Measurements from ENCODE around the gene PPP4R2.

PPP4R2 gene

GRCh38 chr3:73071952-73072351, 75.3 kb downstream of the PPP4R2 start:
- no peak for DNase-seq

DNA sequence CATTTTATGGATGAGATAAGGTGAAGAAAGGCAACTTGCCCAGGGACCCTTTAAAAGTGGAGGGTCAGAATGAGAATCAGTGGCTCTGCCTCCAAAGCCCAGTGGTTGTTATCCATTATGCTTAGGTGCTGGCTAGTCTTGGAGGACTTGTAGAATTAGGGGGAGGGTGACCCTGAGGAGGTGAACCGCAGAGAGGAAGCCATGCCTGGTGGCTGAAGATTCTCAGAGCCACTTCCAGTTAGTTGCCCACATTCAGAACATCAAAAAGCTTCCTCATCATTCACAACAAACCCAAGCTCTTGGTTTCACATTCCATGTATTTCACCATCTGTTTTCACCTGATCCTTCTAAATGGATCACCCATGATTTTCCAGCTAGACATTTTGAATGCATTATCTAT, 76.0 kb downstream of the PPP4R2 start:
- DNase-seq = no peak

- DNase-seq = no peak
These were observed 76.6 kb downstream of the PPP4R2 start for GRCh38 chr3:73073091-73073707.

DNA sequence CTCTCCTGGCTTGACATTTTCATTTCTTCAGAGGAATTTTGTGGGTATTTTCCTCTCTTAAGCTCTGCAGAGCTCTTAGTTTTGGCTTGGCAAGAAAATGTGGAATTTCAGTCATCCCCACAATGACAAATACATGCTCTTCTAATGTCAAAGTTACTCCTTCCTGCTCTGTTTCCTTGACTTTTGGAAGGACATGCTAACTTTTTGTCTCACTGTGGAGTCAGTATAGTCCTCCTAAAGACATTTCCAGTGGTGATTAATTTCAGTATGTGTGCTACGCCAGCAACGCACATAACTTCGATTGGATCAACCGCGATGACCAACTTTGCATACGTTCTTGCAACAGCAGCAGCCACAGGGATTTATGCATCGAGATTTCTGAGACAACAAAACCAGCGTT, 78.2 kb downstream of the PPP4R2 start:
- DNase-seq = no peak

DNA sequence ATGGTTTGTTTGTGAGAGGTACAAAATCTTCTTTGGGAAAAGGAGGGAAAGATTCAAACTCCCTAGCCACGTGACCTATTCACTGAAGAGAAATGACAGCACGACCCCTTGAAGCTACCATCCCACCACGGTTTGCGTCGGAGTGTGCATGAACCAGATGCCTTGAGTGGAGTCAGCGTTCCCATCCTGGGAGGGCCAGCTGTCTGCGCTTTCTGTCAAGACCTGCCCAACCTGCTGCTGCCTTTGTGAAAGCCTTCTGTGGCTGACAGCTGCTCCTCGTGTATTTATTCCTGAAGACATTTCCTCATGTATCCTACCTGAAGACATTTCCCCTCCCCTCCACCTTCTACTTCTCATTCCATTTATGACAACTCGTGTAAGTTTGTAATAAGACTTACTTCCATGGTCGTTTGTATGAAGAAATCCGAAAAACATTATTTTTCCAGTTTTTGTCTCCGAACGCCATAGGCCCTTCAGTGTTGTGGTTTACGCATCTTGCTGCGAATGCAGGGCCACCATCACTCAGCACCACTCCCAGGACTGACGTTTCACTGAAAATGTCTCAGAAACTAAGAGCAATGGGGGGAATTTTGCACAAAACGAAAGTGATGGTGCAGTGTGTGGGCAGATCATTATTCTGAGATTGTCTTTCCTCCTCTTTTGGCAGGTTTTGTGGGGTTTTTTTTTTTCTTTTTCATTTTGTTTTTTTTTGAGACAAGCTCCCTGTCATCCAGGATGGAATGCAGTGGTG, 83.8 kb downstream of the PPP4R2 start:
- DNase-seq = no peak

- no peak for DNase-seq
These were observed 84.5 kb downstream of the PPP4R2 start for GRCh38 chr3:73081140-73081539.

DNA sequence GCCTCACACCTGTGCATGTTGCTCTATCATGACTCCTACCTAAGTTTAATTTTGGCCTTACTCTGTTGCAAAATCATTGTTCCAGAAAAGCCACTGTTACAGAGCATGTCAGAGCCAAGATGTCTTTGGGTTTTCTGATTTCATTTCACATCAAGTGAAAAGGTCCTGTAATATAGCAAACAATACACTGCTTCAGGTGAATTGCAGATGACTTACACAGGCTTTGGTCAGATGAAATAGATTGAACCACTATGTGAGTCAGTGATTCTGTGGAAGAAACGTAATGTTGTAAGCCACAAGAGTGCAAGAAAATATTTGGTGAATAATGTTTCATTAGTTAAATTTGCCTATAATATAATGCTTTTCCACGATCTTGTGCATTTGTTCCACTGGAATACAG, 87.6 kb downstream of the PPP4R2 start:
- no peak for DNase-seq

- peak; percentile 53 for DNase-seq
These were observed 89.5 kb downstream of the PPP4R2 start for GRCh38 chr3:73086071-73086494.

GRCh38 chr3:73094129-73094528, 97.5 kb downstream of the PPP4R2 start:
- no peak for DNase-seq

- DNase-seq = no peak
These were observed 98.3 kb downstream of the PPP4R2 start for GRCh38 chr3:73094951-73095350.

GRCh38 chr3:73096169-73096568, 99.6 kb downstream of the PPP4R2 start:
- no peak for DNase-seq

GRCh38 chr3:73098026-73098425, 101.4 kb downstream of the PPP4R2 start:
- no peak for DNase-seq

- DNase-seq = no peak
These were observed 102.3 kb downstream of the PPP4R2 start for GRCh38 chr3:73098873-73099272.

- DNase-seq = peak; percentile 72
These were observed 104.3 kb downstream of the PPP4R2 start for GRCh38 chr3:73100741-73101559.

- DNase-seq = no peak
These were observed 105.3 kb downstream of the PPP4R2 start for GRCh38 chr3:73101881-73102280.

DNA sequence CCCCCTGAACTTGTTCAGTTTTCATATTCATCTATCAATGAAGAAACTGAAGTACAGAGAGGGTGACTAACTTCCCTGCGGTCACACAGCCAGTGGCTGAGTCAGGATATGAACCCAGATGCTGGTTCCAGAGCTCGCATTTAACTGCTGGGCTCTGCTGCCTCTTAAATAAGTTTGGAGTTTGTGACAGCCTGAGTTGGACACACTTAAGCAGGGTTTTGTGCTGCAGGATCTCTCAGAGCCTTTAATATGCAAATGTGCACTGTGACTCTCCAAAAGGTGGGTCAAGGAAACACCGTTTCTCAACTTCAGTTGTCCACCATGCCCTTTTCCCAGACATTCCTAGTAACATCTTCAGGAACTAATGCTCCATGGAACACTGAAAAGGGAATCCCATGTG, 110.6 kb downstream of the PPP4R2 start:
- no peak for DNase-seq

DNA sequence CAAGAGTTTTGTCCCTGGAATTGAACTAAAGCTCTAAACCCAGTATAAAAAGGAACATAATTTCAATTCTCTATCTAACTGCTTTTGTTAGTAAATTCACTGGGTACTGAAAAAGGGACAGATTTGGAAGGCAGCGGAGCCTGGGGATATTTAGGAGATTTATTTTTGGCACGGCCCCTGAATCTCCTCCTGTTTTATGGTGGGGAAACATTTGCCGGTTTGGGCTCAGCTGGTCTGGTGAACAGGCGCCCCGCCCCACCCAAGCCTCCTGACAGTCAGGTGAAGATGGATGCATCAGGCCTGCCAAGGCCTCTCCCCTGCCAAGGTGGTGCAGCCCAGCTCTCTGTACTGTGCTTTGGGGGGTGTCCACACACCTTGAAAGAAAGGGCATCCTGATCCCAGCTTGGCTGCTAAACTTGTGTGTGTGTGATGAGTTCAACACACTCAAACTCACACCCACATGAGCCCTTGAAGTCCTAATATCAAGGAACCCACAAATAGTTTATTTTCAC, 111.1 kb downstream of the PPP4R2 start:
- DNase-seq = no peak

- no peak for DNase-seq
These were observed 112.1 kb downstream of the PPP4R2 start for GRCh38 chr3:73108750-73109149.

GRCh38 chr3:73110530-73110929, 113.9 kb downstream of the PPP4R2 start:
- DNase-seq = no peak

GRCh38 chr3:73114711-73115110, 118.1 kb downstream of the PPP4R2 start:
- no peak for DNase-seq

DNA sequence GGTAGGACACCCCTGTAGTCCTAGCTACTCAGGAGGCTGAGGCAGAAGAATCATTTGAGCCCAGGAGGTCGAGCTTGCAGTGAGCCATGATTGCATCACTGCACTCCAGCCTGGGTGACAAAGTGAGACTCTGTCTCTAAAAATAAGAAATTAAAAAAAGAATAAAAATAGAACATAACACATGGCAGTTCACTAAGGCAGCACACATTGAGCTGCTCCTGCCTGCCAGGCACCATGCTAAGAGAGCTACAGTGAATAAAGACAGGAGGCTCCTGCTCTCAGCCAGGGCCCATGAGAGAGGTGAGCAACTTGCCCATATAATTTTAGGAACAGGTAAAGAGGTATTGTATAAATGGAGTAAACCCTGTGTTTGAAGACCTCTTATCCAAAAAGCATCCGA, 119.2 kb downstream of the PPP4R2 start:
- no peak for DNase-seq

Data from CD4-positive, alpha-beta T cell treated with Interleukin-4 for 4 hours (primary cell).